Nephron progenitor cell (in vitro differentiated cells): ENCODE data around the gene PTPN9.
A peak's percentile ranks its signal among the peaks of the same experiment; 100 is the strongest.

Experiments
- DNase-seq: peaks from one replicate; pipeline ENCODE4 v3.0.0; 2021
- H3K27ac Mint-ChIP-seq: 2 replicates; pipeline ENCODE4 v1.8.0; 2021; ENCODE audit warnings: mild to moderate bottlenecking, moderate library complexity, mixed read lengths
- H3K27me3 Mint-ChIP-seq: 2 replicates; pipeline ENCODE4 v1.8.0; 2021; ENCODE audit warnings: mild to moderate bottlenecking, low read depth, mixed read lengths; ENCODE audit not compliant: poor library complexity
- H3K36me3 Mint-ChIP-seq: 2 replicates; pipeline ENCODE4 v1.8.0; 2021; ENCODE audit warnings: low read depth, mixed read lengths
- H3K4me1 Mint-ChIP-seq: 2 replicates; pipeline ENCODE4 v1.8.0; 2021; ENCODE audit warnings: mixed read lengths
- H3K4me3 Mint-ChIP-seq: 2 replicates; pipeline ENCODE4 v1.8.0; 2021; ENCODE audit warnings: mild to moderate bottlenecking, moderate library complexity, mixed read lengths
- H3K9me3 Mint-ChIP-seq: 2 replicates; pipeline ENCODE4 v1.8.0; 2021; ENCODE audit warnings: mild to moderate bottlenecking, moderate library complexity, mixed read lengths
- CTCF ChIP-seq: fragments of 200-600 bp; sonication (generic); IDR thresholded peaks from 2 replicates; pipeline ENCODE4 v1.5.0; 2021; ENCODE audit warnings: antibody characterized with exemption

The PTPN9 gene

DNA sequence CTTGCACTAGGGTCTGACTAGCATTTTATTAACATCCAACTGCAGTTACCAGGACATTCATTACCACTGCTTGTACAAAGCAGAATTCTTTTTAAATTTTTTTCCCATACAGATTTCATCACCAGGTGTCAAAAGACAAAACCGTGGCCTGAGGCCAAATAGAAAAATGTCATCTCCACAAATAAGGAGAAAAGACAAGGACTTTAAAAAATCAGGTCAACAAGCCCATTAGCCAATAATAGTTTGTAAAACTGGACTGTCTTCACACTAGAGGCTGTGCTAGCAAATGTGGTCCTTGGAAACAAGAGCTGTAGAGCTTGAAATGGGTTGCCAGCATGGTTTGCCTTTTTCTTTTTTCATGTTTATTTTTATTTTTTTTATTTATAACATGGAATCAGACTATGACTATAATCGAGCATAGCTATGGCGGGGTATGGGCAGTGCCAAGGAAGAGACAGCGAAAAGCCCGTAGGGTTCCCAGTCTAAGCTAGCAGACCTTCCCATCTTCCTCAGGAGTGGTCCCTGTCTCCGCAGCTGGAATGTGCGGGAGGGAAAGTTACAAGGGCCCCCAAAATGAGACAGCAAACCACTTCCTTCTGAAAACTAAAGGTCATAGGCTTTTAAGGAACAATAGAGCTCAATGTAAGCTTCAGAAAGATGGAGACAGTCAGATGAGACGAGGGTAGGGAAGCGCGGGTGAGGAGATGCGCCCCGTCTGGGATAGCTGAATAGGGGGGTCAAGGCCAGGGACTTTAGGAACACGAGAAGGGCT, 1.5 kb downstream of the PTPN9 start:
- Mint-ChIP-seq H3K36me3 (peaks cover 10% of the 10 kb centered on the region), H3K27me3 (no peaks in the 10 kb centered on the region), H3K27ac (peak overlapping the region; percentile 90), H3K4me3 (peak overlapping the region; percentile 96), H3K9me3 (no peaks in the 10 kb centered on the region), H3K4me1 (peaks cover 34% of the 10 kb centered on the region)
- no peak for DNase-seq
- TF ChIP-seq CTCF, result no peak

- DNase-seq, result no peak
- peaks cover 33% of the 10 kb centered on the region for H3K4me1 Mint-ChIP-seq
- peaks cover 4% of the 10 kb centered on the region for H3K9me3 Mint-ChIP-seq
- H3K27ac Mint-ChIP-seq, result peak overlapping the region; percentile 94
- H3K36me3 Mint-ChIP-seq, result peaks cover 27% of the 10 kb centered on the region
- peak overlapping the region; percentile 29 for H3K4me3 Mint-ChIP-seq
- TF ChIP-seq CTCF, result no peak
- no peaks in the 10 kb centered on the region for H3K27me3 Mint-ChIP-seq
Observed at GRCh38 chr15:75573648-75574384, 5.3 kb downstream of the PTPN9 start.

DNA sequence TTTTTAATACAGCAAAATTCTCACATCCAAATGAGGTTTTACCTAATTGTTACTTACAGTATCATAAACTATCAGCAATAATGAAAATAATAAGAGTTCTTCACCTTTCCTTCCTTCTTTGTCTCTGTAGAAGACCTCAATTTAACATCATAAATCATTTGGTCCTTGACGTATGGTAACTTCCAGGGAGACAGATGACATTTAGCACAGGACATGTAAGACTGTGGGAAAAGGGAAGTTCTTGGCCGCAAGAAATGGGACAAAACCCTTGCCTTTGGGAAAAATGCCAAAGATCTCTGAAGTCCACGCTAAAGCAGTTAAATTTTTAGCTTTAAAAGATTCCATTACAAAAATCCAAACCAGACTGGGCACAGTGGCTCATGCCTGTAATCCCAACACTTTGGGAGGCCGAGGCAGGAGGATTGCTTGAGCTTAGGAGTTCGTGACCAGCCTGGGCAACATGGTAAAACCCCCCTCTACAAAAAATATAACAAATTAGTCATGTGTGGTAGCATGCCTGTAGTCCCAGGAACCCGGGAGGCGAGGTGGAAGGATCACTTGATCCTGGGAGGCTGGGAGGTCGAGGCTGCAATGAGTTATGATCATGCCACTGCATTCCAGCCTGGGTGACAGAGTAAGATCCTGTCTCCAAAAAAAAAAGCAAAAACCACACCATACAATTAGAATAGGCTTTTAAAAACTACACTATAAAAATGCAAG, 8.8 kb downstream of the PTPN9 start:
- Mint-ChIP-seq H3K36me3 (peaks cover 38% of the 10 kb centered on the region), H3K4me3 (no peak overlapping the region), H3K9me3 (peaks cover 4% of the 10 kb centered on the region), H3K27me3 (no peaks in the 10 kb centered on the region), H3K4me1 (peaks cover 22% of the 10 kb centered on the region), H3K27ac (no peak overlapping the region)
- TF ChIP-seq CTCF, result no peak
- DNase-seq, result no peak

DNA sequence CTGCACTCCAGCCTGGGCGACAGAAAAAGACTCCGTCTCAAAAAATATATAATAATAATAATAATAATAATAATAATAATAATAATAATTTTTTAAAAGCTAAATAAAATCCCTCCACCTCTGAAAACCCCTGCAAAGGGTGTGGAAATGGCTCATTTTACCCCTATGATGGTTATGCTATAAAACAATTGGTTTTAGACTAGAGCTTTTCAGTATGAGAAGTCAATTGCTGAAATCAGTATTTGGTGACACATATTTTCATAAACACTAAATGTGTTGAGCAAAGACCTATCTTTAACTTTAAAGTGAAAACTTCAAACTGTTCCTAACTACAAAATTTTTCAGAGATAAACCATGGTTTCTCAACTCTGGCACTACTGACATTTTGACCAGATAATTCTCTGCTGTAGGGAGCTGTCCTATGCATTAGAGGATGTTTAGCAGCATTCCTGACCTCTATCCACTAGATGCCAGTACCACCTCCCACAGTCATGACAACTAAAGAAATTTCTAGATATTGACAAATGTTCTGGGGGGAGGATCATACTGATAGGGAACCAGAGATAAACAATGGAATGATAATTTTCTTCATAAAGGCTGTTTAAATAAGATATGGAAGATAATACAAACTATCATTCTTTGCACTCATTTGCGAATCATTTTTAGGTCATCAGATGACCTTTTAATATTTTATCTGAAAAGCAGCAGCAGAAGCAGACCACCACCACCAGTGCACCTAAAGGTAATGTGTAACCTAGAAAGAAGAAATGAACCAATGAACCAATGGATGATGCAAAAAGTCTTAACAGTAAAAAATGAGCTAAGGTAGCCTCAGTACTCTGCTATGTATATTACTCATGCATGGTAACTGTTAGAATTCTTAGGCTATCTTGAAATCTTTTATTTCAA, 13.8 kb downstream of the PTPN9 start:
- no peak overlapping the region for H3K27ac Mint-ChIP-seq

More for the DNA sequence above, 13.8 kb downstream of the PTPN9 start:
- Mint-ChIP-seq H3K9me3 (peaks cover 13% of the 10 kb centered on the region), H3K36me3 (peaks cover 49% of the 10 kb centered on the region), H3K4me1 (no peaks in the 10 kb centered on the region), H3K27me3 (no peaks in the 10 kb centered on the region), H3K4me3 (no peak overlapping the region)
- DNase-seq, result no peak
- no peak for TF ChIP-seq CTCF
